HCT116 (cell line): ENCODE measurements around the gene FNIP2. TPM values are rescaled to one million over a fixed set of nuclear protein-coding genes. Genes with fewer than 3 reads are reported as not detected.

ENCODE experiments used
- ATAC-seq: fragments of 200-7000 bp; cut with Tn5 transposase; 2 replicates; pipeline ENCODE4 v1.9.1; 2020; ENCODE audit warnings: mild to moderate bottlenecking, moderate library complexity
- BruUV-seq: library from RNA; stranded (reverse); fragments of 400-500 nt; replicated peaks from 2 replicates; lab custom pipeline; 2021; lab: Mats Ljungman, UMichigan
- CTCF ChIA-PET: fragments of 300-600 bp; sonication (Branson Sonifier 250); formaldehyde crosslinking; loops from one replicate; lab custom pipeline; 2021; ENCODE audit warnings: antibody characterized with exemption; lab: Charles Lee
- POLR2A ChIA-PET: fragments of 300-600, 350-600 bp; sonication (Branson Sonifier 250); formaldehyde crosslinking; loops from one replicate; lab custom pipeline; 2021; ENCODE audit warnings: antibody characterized with exemption; lab: Charles Lee
- RAD21 ChIA-PET, 2 experiments: fragments of 300-600 bp; sonication (Branson Sonifier 250); formaldehyde crosslinking; loops; one replicate each; lab custom pipeline; 2023; ENCODE audit warnings: low total read pairs in 2 of 2; ENCODE audit not compliant: uncharacterized antibody in 2 of 2, unreplicated experiment in 2 of 2, low non-redundant PET in 1 of 2; lab: Charles Lee
- DNase-seq: peaks from one replicate; pipeline ENCODE4 v3.0.0-alpha.2; 2010; ENCODE audit warnings: low read depth, low spot score
- H2AFZ ChIP-seq: fragments of 200-600 bp; shearing (Covaris generic), sonication (generic); 2 replicates; pipeline ENCODE4 v1.6.1; 2017; ENCODE audit warnings: low read depth, mixed run types, mixed read lengths, antibody characterized with exemption, low read length; ENCODE audit not compliant: poor library complexity, severe bottlenecking
- H3K27ac ChIP-seq: 2 replicates; pipeline ENCODE4 v1.5.1; 2012; ENCODE audit warnings: low read depth, low read length
- H3K27me3 ChIP-seq: fragments of 200-600 bp; sonication (generic); 2 replicates; pipeline ENCODE4 v1.6.1; 2016; ENCODE audit warnings: mixed run types, low read length, mixed read lengths; ENCODE audit not compliant: insufficient read depth
- H3K36me3 ChIP-seq, 2 experiments: fragments of 200-500 bp in 1 of 2; fragments of 200-600 bp in 1 of 2; sonication (Bioruptor generic) in 1 of 2; sonication (generic) in 1 of 2; 2 replicates each; pipeline versions ENCODE4 v1.5.1 to v1.6.1; 2014 to 2016; ENCODE audit warnings: low read length in 2 of 2, inconsistent platforms in 1 of 2, mixed read lengths in 1 of 2, mixed run types in 1 of 2; ENCODE audit not compliant: insufficient read depth in 2 of 2, control insufficient read depth in 1 of 2
- H3K4me1 ChIP-seq, 2 experiments: fragments of 200-600 bp in 1 of 2; sonication (generic) in 1 of 2; 2 replicates each; pipeline versions ENCODE4 v1.5.1 to v1.6.1; 2012 to 2017; ENCODE audit warnings: low read length in 2 of 2, inconsistent platforms in 1 of 2, mild to moderate bottlenecking in 1 of 2, mixed read lengths in 1 of 2, mixed run types in 1 of 2, moderate library complexity in 1 of 2; ENCODE audit not compliant: insufficient read depth in 2 of 2, control insufficient read depth in 1 of 2
- H3K4me2 ChIP-seq: fragments of 200-600 bp; sonication (generic); 2 replicates; pipeline ENCODE4 v1.6.1; 2017; ENCODE audit warnings: mixed run types, low read length, mixed read lengths
- H3K4me3 ChIP-seq, 2 experiments: fragments of 200-600 bp in 1 of 2; sonication (generic) in 1 of 2; replicated peaks in 1 of 2; 2 replicates each; pipeline ENCODE4 v1.5.1; 2011 to 2016; ENCODE audit warnings: low read length in 2 of 2, control low read depth in 1 of 2, low read depth in 1 of 2, mild to moderate bottlenecking in 1 of 2, mixed read lengths in 1 of 2, mixed run types in 1 of 2
- H3K79me2 ChIP-seq: fragments of 200-600 bp; sonication (generic); 2 replicates; pipeline ENCODE4 v1.6.1; 2017; ENCODE audit warnings: mild to moderate bottlenecking, mixed run types, low read length, moderate library complexity, mixed read lengths; ENCODE audit not compliant: insufficient read depth
- H3K9ac ChIP-seq: fragments of 200-600 bp; sonication (generic); 2 replicates; pipeline ENCODE4 v1.6.1; 2016; ENCODE audit warnings: low read length, mixed read lengths
- H3K9me2 ChIP-seq: fragments of 200-600 bp; sonication (generic), shearing (Covaris generic); 2 replicates; pipeline ENCODE4 v1.6.1; 2017; ENCODE audit warnings: mixed run types, mild to moderate bottlenecking, moderate library complexity; ENCODE audit not compliant: insufficient read depth
- H3K9me3 ChIP-seq, 2 experiments: fragments of 200-500 bp in 1 of 2; fragments of 200-600 bp in 1 of 2; sonication (Bioruptor generic) in 1 of 2; sonication (generic) in 1 of 2; 2 replicates each; pipeline ENCODE4 v1.6.1; 2014 to 2017; ENCODE audit warnings: low read length in 2 of 2, mixed read lengths in 2 of 2, inconsistent platforms in 1 of 2, low read depth in 1 of 2, mild to moderate bottlenecking in 1 of 2, mixed run types in 1 of 2, moderate library complexity in 1 of 2; ENCODE audit not compliant: control insufficient read depth in 1 of 2, insufficient read depth in 1 of 2
- H4K20me1 ChIP-seq: fragments of 200-600 bp; sonication (generic), shearing (Covaris generic); 2 replicates; pipeline ENCODE4 v1.6.1; 2017; ENCODE audit warnings: mixed run types, mild to moderate bottlenecking, moderate library complexity; ENCODE audit not compliant: insufficient read depth
- CTCF ChIP-seq, 3 experiments: fragments of 200-600 bp in 1 of 3; sonication (generic) in 1 of 3; IDR thresholded peaks in 2 of 3; conservative IDR thresholded peaks in 1 of 3; 2 replicates each; pipeline ENCODE4 v1.5.1; 2012 to 2017; ENCODE audit warnings: low read depth in 2 of 3, low read length in 2 of 3, antibody characterized with exemption in 1 of 3, borderline replicate concordance in 1 of 3, control low read depth in 1 of 3, mild to moderate bottlenecking in 1 of 3, mixed read lengths in 1 of 3, mixed run types in 1 of 3, moderate library complexity in 1 of 3; ENCODE audit not compliant: insufficient read depth in 1 of 3
- SP1 ChIP-seq: IDR thresholded peaks from 2 replicates; pipeline ENCODE4 v1.6.1; 2012; ENCODE audit warnings: low read depth
- ZBTB33 ChIP-seq: IDR thresholded peaks from 2 replicates; pipeline ENCODE4 v1.6.1; 2011; ENCODE audit warnings: mild to moderate bottlenecking, low read length, moderate library complexity; ENCODE audit not compliant: insufficient replicate concordance; ENCODE audit errors: extremely low read depth
- intact Hi-C: fragments of 100-400 bp; cut with micrococcal nuclease; formaldehyde crosslinking; loops from 2 replicates; pipeline ENCODE4 v1.10.0; 2022
- total RNA-seq: library from RNA; stranded (reverse); gene quantifications from one replicate; pipeline ENCODE4 v1.2.1, GENCODE V29; 2021; ENCODE audit not compliant: unreplicated experiment

Gene FNIP2
- total RNA-seq, 1 experiment from 2014 or later = 4.8 TPM

DNA sequence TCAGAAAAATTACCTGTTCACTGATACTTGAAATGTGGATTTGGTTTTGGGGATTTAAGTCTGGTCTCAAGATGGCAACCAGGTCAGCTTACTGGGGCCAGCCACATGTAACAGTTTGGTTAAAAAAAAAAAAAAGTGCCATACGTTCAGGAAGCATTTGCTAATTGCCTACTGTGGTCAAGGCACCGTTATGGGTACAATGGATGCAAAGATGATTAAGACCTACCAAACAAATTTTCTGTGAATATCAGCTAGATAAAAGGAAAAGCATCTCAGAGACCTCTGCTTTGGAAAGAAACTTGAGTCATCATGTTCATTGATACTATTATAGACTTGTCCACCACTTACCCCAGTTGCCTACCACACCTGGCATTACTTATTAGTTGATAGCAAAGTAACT lies 80.9 kb downstream of the FNIP2 start:
- Histone ChIP-seq H3K9me3 (no peaks in the 10 kb centered on the region), H3K9ac (no peak overlapping the region), H3K36me3 (no peaks in the 10 kb centered on the region), H3K27ac (no peak overlapping the region), H3K4me3 (no peak overlapping the region), H3K4me2 (no peak overlapping the region), H3K27me3 (no peaks in the 10 kb centered on the region)
- ChIA-PET CTCF (interaction anchor here (1.1 kb wide), 1 partner anchor 9 kb away, joined by 5 read pairs; no protein-coding TSS in a partner anchor), POLR2A (no interaction called here), RAD21 (no interaction called here)
- DNase-seq = no peak
- no peak for TF ChIP-seq SP1
- TF ChIP-seq, all 23 proteins: peak for 0
- H2AFZ ChIP-seq = no peak overlapping the region
- intact Hi-C loops = loop anchor here (5.0 kb wide), 2 partner anchors 463 to 592 kb away; no protein-coding TSS in a partner anchor
- no peaks in the 10 kb centered on the region for H3K4me1 ChIP-seq
- H3K9me2 ChIP-seq = no peaks in the 10 kb centered on the region
- no TSS peak for BruUV-seq
- ATAC-seq = no peak
- no peaks in the 10 kb centered on the region for H3K79me2 ChIP-seq
- no peaks in the 10 kb centered on the region for H4K20me1 ChIP-seq

- Histone ChIP-seq H4K20me1 (no peaks in the 10 kb centered on the region), H3K9ac (no peak overlapping the region), H3K36me3 (no peaks in the 10 kb centered on the region), H3K9me2 (no peaks in the 10 kb centered on the region), H3K27me3 (no peaks in the 10 kb centered on the region), H3K27ac (no peak overlapping the region), H3K9me3 (no peaks in the 10 kb centered on the region), H3K4me3 (no peak overlapping the region), H3K4me1 (no peaks in the 10 kb centered on the region), H2AFZ (no peak overlapping the region), H3K79me2 (no peaks in the 10 kb centered on the region), H3K4me2 (no peak overlapping the region)
- DNase-seq (no peak), ATAC-seq (no peak)
- TF ChIP-seq CTCF (IDR thresholded peaks at IDR 0.05 in 2 of 3, conservative IDR thresholded peaks at IDR 0.05 in 1 of 3; ENCODE audit: borderline replicate concordance in 1 of 3, insufficient read depth in 1 of 3, low read depth in 2 of 3, low read length in 2 of 3) (no peak), ZBTB33 (no peak)
- POLR2A ChIA-PET = no interaction called here
- CTCF ChIA-PET = interaction anchor here (1.1 to 1.3 kb wide), 4 partner anchors 8 to 378 kb away, joined by 3 to 5 read pairs (median 4); no protein-coding TSS in a partner anchor
- RAD21 ChIA-PET = no interaction called here
- BruUV-seq = no TSS peak
- intact Hi-C loops = loop anchor here (5.0 kb wide), 2 partner anchors 462 to 593 kb away; no protein-coding TSS in a partner anchor
These were observed 81.5 kb downstream of the FNIP2 start for GRCh38 chr4:158850371-158850770.
